ENCODE data around the gene STPG3. TPM values are rescaled to one million over a fixed set of nuclear protein-coding genes. Genes with fewer than 3 reads are reported as not detected.

The STPG3 gene
- total and polyA plus RNA-seq, 2 of the 13 experiments (the other 11 are each of a cell fraction or from before 2014, with no cell fraction given), result not detected

DNA sequence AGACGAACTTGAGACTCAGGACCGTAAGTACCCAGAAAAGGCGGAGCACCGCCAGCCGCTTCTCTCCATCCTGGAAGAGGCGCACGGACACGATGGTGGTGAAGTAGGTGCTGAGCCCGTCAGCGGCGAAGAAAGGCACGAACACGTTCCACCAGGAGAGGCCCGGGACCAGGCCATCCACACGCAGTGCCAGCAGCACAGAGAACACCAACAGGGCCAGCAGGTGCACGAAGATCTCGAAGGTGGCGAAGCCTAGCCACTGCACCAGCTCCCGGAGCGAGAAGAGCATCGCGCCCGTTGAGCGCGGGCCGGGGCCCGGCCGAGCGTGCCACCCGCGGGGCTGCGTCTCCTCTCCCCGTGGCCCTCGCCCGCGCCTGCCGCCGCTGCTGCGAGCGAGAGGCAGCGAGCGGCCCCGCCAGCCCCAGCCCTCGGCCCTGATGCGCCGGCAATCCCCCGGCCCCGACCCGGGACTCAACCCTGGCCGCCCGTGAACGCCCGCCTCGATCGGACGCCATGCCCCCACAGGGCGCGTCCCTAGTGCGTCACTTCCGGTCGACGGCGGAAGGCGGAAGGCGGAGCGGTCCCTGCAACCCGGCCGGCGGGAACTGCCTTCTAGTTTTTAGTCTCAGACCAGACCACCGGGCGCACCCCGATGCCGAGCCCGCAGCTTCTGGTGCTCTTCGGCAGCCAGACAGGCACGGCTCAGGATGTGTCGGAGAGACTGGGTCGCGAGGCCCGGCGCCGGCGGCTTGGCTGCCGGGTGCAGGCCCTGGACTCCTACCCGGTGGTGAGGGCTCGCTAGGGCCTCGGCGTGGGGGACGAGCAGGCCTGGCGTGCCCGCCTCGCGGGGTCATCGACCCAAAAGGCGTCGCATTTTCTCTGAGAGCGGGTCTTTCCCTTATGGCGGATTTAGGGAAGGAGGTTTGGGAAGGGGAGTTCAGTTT lies 45.7 kb upstream of the STPG3 start, which contains the start of the genes NDOR1 and TMEM203 (continued):
- TF ChIP-seq, protein P1, sequence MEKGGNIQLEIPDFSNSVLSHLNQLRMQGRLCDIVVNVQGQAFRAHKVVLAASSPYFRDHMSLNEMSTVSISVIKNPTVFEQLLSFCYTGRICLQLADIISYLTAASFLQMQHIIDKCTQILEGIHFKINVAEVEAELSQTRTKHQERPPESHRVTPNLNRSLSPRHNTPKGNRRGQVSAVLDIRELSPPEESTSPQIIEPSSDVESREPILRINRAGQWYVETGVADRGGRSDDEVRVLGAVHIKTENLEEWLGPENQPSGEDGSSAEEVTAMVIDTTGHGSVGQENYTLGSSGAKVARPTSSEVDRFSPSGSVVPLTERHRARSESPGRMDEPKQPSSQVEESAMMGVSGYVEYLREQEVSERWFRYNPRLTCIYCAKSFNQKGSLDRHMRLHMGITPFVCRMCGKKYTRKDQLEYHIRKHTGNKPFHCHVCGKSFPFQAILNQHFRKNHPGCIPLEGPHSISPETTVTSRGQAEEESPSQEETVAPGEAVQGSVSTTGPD (CRISPR knock-in tag; IDR thresholded peaks at IDR 0.05), result no peak
- peak; percentile 68; the same call in 1 of the 2 replicates for TF ChIP-seq ZZZ3 (CRISPR knock-in tag; IDR thresholded peaks at IDR 0.05; ENCODE audit: borderline replicate concordance)
- peak; percentile 89; the same call in 1 of the 2 replicates for TF ChIP-seq ERF (CRISPR knock-in tag; IDR thresholded peaks at IDR 0.05)
- TF ChIP-seq ZNF772 (CRISPR knock-in tag; IDR thresholded peaks at IDR 0.05), result peak; percentile 16; the same call in 1 of the 2 replicates
- peak; percentile 48; the same call in 1 of the 2 replicates for TF ChIP-seq ZNF605 (CRISPR knock-in tag; IDR thresholded peaks at IDR 0.05)
- peak; percentile 79; the same call in 1 of the 2 replicates for TF ChIP-seq MAZ (IDR thresholded peaks at IDR 0.05; ENCODE audit: borderline replicate concordance, low read depth, low read length)
- TF ChIP-seq MAZ (CRISPR knock-in tag; IDR thresholded peaks at IDR 0.05; ENCODE audit: low read depth), result no peak
- no peak for TF ChIP-seq TSC22D2 (CRISPR knock-in tag; IDR thresholded peaks at IDR 0.05; ENCODE audit: borderline replicate concordance)
- no peak for TF ChIP-seq PCBP2 (optimal IDR thresholded peaks at IDR 0.05; ENCODE audit: low read depth, low read length, poor library complexity, severe bottlenecking)
- TF ChIP-seq, protein P2, sequence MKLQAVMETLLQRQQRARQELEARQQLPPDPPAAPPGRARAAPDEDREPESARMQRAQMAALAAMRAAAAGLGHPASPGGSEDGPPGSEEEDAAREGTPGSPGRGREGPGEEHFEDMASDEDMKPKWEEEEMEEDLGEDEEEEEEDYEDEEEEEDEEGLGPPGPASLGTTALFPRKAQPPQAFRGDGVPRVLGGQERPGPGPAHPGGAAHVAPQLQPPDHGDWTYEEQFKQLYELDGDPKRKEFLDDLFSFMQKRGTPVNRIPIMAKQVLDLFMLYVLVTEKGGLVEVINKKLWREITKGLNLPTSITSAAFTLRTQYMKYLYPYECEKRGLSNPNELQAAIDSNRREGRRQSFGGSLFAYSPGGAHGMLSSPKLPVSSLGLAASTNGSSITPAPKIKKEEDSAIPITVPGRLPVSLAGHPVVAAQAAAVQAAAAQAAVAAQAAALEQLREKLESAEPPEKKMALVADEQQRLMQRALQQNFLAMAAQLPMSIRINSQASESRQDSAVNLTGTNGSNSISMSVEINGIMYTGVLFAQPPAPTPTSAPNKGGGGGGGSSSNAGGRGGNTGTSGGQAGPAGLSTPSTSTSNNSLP (IDR thresholded peaks at IDR 0.05; ENCODE audit: low read depth, low read length), result no peak
- TF ChIP-seq ZNF569 (CRISPR knock-in tag; IDR thresholded peaks at IDR 0.05; ENCODE audit: borderline replicate concordance), result no peak
- TF ChIP-seq KDM2A (CRISPR knock-in tag; IDR thresholded peaks at IDR 0.05; ENCODE audit: borderline replicate concordance, low read depth), result peak; percentile 94; the same call in 1 of the 2 replicates
- no peak for TF ChIP-seq HHEX (CRISPR knock-in tag; IDR thresholded peaks at IDR 0.05)
- TF ChIP-seq ZNF788 (CRISPR knock-in tag; IDR thresholded peaks at IDR 0.05; ENCODE audit: borderline replicate concordance), result peak; percentile 47; the same call in 1 of the 2 replicates
- TF ChIP-seq ZBTB1 (CRISPR knock-in tag; IDR thresholded peaks at IDR 0.05; ENCODE audit: borderline replicate concordance), result no peak
- no peak for TF ChIP-seq TRIM24 (CRISPR knock-in tag; IDR thresholded peaks at IDR 0.05)
- peak; percentile 94 for TF ChIP-seq YY1 (IDR thresholded peaks at IDR 0.05; ENCODE audit: insufficient read depth, insufficient replicate concordance, low read depth, low read length)
- TF ChIP-seq RCOR2 (CRISPR knock-in tag; IDR thresholded peaks at IDR 0.05), result no peak
- TF ChIP-seq, protein P3, sequence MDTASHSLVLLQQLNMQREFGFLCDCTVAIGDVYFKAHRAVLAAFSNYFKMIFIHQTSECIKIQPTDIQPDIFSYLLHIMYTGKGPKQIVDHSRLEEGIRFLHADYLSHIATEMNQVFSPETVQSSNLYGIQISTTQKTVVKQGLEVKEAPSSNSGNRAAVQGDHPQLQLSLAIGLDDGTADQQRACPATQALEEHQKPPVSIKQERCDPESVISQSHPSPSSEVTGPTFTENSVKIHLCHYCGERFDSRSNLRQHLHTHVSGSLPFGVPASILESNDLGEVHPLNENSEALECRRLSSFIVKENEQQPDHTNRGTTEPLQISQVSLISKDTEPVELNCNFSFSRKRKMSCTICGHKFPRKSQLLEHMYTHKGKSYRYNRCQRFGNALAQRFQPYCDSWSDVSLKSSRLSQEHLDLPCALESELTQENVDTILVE (CRISPR knock-in tag; IDR thresholded peaks at IDR 0.05), result peak; percentile 77; the same call in 1 of the 2 replicates
- peak; percentile 54; the same call in 1 of the 2 replicates for TF ChIP-seq RXRA (CRISPR knock-in tag; IDR thresholded peaks at IDR 0.05)
- peak; percentile 82 for TF ChIP-seq SP2 (CRISPR knock-in tag; IDR thresholded peaks at IDR 0.05)
- TF ChIP-seq MED8 (CRISPR knock-in tag; IDR thresholded peaks at IDR 0.05; ENCODE audit: insufficient replicate concordance), result peak; percentile 33
- TF ChIP-seq SYNCRIP (IDR thresholded peaks at IDR 0.05; ENCODE audit: insufficient read depth, low read depth, low read length), result no peak
- TF ChIP-seq ELF3 (CRISPR knock-in tag; IDR thresholded peaks at IDR 0.05), result peak; percentile 81

All from HepG2 (cell line).